ENCODE measurements around the gene EIF4E1B.

DNA sequence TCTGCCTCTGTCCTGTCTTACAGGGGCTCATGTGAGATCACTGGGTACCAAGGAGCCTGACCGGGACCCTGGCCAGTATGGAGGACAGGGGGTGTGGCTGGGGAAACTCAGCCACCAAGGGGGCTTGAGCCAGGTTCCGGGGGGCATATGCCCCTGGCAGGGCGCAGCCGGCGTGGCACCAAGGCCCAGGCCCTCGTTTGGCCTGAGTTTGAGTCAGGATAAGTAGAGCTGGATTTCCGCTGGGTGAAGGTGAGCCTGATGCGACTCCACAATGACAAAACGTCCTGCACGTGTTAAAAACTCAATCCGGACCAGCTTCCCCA, 16.2 kb downstream of the EIF4E1B start:
- no peak for TF ChIP-seq POLR2AphosphoS5 (IDR thresholded peaks at IDR 0.05; ENCODE audit: low read depth, low read length)
- TF ChIP-seq POLR2A (IDR thresholded peaks at IDR 0.05; ENCODE audit: low read depth, low read length) = no peak

Measured in GM12892 (cell line).